T-helper 2 cell (primary cell): Measurements from ENCODE around the gene HGS.

Source experiments
- DNase-seq, 5 experiments: peaks; one replicate each; pipeline versions ENCODE4 v3.0.0 to v3.0.0-alpha.2; 2012 to 2022

The HGS gene

DNA sequence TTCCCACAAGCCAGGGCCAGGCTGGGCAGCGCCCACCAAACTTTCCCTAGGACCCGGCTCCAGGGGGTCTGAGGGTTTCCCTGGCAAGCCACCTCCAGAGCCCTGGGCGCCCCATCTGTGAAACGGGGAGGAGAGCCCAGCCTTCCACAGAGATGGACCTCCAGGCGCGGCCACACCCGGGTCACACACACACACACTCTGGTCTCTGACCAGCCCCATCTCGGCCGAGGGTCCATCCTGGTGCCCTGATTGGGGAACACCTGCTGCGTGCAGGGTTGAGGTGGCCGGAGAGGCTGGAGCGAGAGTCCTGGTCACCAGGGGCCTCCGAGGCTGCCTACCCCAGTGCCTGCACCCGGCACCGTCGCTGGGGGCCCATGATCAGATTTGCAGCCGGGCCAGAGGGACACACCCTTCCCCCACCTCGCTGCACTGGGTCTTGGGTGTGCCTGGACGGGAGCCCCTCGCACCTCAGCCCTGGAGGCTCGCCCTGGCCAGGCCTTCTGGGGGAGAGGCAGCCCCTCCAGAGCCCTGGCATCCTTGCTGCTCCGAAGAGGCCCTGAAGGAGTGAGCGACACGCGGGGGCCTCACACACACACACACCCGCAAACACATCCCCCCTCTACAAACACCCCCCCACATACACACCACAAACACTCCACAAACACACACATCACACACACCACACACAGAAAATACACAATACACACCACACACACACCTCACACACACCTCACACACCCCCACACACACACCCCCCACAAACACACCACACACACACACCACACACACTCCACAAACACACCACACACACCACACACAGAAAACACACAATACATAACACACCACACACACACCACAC is 58.0 kb downstream of the HGS start:
- DNase-seq: peak in 1 of 5 experiments; percentile 41
